ENCODE results near the gene ADGRL2.

GRCh38 chr1:82000221-82000620, 199.5 kb downstream of the ADGRL2 start:
- TF ChIP-seq ELK1 (IDR thresholded peaks at IDR 0.05; ENCODE audit: borderline replicate concordance, low read depth, low read length) = no peak
- no peak for TF ChIP-seq SMC3 (IDR thresholded peaks at IDR 0.05; ENCODE audit: low read depth, low read length)
- TF ChIP-seq MAZ (IDR thresholded peaks at IDR 0.05; ENCODE audit: borderline replicate concordance, low read depth, low read length) = no peak
- no peak for TF ChIP-seq CHD1 (IDR thresholded peaks at IDR 0.05; ENCODE audit: low read depth, low read length)
- TF ChIP-seq, protein P1, sequence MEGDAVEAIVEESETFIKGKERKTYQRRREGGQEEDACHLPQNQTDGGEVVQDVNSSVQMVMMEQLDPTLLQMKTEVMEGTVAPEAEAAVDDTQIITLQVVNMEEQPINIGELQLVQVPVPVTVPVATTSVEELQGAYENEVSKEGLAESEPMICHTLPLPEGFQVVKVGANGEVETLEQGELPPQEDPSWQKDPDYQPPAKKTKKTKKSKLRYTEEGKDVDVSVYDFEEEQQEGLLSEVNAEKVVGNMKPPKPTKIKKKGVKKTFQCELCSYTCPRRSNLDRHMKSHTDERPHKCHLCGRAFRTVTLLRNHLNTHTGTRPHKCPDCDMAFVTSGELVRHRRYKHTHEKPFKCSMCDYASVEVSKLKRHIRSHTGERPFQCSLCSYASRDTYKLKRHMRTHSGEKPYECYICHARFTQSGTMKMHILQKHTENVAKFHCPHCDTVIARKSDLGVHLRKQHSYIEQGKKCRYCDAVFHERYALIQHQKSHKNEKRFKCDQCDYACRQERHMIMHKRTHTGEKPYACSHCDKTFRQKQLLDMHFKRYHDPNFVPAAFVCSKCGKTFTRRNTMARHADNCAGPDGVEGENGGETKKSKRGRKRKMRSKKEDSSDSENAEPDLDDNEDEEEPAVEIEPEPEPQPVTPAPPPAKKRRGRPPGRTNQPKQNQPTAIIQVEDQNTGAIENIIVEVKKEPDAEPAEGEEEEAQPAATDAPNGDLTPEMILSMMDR (conservative IDR thresholded peaks at IDR 0.05; ENCODE audit: low read depth, low read length) = no peak
- no peak for TF ChIP-seq MAFK (IDR thresholded peaks at IDR 0.05; ENCODE audit: low read depth, low read length)
- TF ChIP-seq POLR2A (IDR thresholded peaks at IDR 0.05; ENCODE audit: low read depth, low read length) = no peak
- TF ChIP-seq FOS (IDR thresholded peaks at IDR 0.05; ENCODE audit: low read depth, low read length) = no peak
- no peak for TF ChIP-seq RAD21 (IDR thresholded peaks at IDR 0.05; ENCODE audit: low read length)
- no peak for TF ChIP-seq USF2 (IDR thresholded peaks at IDR 0.05; ENCODE audit: low read depth, low read length)
- no peak for TF ChIP-seq NFE2L2 (IDR thresholded peaks at IDR 0.05; ENCODE audit: low read depth, low read length)
- TF ChIP-seq MXI1 (IDR thresholded peaks at IDR 0.05; ENCODE audit: borderline replicate concordance, low read depth, low read length) = no peak
- TF ChIP-seq RFX5 (IDR thresholded peaks at IDR 0.05; ENCODE audit: low read depth, low read length) = no peak
- no peak for TF ChIP-seq RCOR1 (IDR thresholded peaks at IDR 0.05; ENCODE audit: insufficient replicate concordance, low read length)

Data from IMR-90 (cell line).